Brain pericyte (primary cell): Measurements from ENCODE around the gene FAM78A.
"Not testable (repeated sequence)": the region's sequence is repeated elsewhere in the genome, so short reads cannot be mapped to it uniquely, and the experiment has no call there.

Source experiments
- DNase-seq: peaks from one replicate; pipeline ENCODE4 v3.0.0-alpha.2; 2012; ENCODE audit warnings: low read depth, low spot score

The FAM78A gene

GRCh38 chr9:131282175-131282574, 5.9 kb upstream of the FAM78A start:
- no peak for DNase-seq

GRCh38 chr9:131281119-131281965, 5.0 kb upstream of the FAM78A start:
- no peak for DNase-seq

GRCh38 chr9:131280660-131281059, 4.3 kb upstream of the FAM78A start:
- no peak for DNase-seq

- DNase-seq: no peak
Observed at GRCh38 chr9:131279863-131280570, 3.7 kb upstream of the FAM78A start.

- DNase-seq: no peak
Observed at GRCh38 chr9:131279196-131279862, 3.0 kb upstream of the FAM78A start.

- no peak for DNase-seq
Observed at GRCh38 chr9:131278702-131279111, 2.4 kb upstream of the FAM78A start.

- DNase-seq: no peak
Observed at GRCh38 chr9:131277910-131278701, 1.8 kb upstream of the FAM78A start.

GRCh38 chr9:131277287-131277909, 1.1 kb upstream of the FAM78A start:
- DNase-seq: no peak

- DNase-seq: no peak
Observed at GRCh38 chr9:131276891-131277286, 579 bp upstream of the FAM78A start.

- DNase-seq: no peak
Observed at GRCh38 chr9:131275332-131276093, 797 bp downstream of the FAM78A start.

- DNase-seq: no peak
Observed at GRCh38 chr9:131274674-131275331, 1.5 kb downstream of the FAM78A start.

GRCh38 chr9:131273856-131274673, 2.2 kb downstream of the FAM78A start:
- no peak for DNase-seq

- DNase-seq: no peak
Observed at GRCh38 chr9:131273146-131273855, 3.0 kb downstream of the FAM78A start.

- DNase-seq: no peak
Observed at GRCh38 chr9:131272212-131272611, 4.1 kb downstream of the FAM78A start.

GRCh38 chr9:131271506-131271931, 4.8 kb downstream of the FAM78A start:
- DNase-seq: no peak

GRCh38 chr9:131271016-131271273, 5.4 kb downstream of the FAM78A start:
- DNase-seq: not testable (repeated sequence)

- DNase-seq: no peak
Observed at GRCh38 chr9:131270171-131271015, 5.9 kb downstream of the FAM78A start.
